ENCODE results near the gene TMEM80. TPM values are rescaled to one million over a fixed set of nuclear protein-coding genes. Genes with fewer than 3 reads are reported as not detected.

TMEM80 gene
- total and polyA plus RNA-seq, 10 of the 15 experiments (the other 5 are each of a cell fraction or from before 2014, with no cell fraction given): 6.7 to 30.9 (median 20.7) TPM

DNA sequence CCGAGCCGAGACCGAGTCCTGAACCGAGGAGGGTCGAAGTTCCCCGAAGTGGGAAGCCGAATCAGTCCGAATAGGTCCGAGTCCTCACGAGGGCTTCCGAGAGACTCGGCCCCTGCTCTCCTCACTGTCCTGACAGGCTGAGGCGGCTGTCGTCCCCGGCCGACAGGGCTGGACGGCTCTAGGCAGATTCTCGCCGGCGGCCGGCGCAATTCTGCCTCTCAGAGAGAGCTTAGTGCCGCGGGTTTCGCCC, 403 bp upstream of the TMEM80 start:
- peak overlapping the region; percentile 96 for H3K27ac ChIP-seq (ENCODE audit: control insufficient read depth, insufficient read depth)
- ChIA-PET POLR2A (interaction anchor here (0.7 to 6.5 kb wide), 8 partner anchors 13 to 160 kb away, joined by 3 to 72 read pairs (median 3); partner anchors contain the start of genes HRAS and RPLP2), CTCF (interaction anchor here (1.1 to 5.8 kb wide), 8 partner anchors 29 to 247 kb away, joined by 3 to 127 read pairs (median 5); partner anchors contain the start of genes LMNTD2 and TALDO1), SMC1A (ENCODE audit: uncharacterized antibody, unreplicated experiment) (interaction anchor here (0.7 to 3.1 kb wide), 5 partner anchors 26 to 270 kb away, joined by 3 to 30 read pairs (median 7); partner anchors contain the start of gene PHRF1), RAD21 (ENCODE audit: unreplicated experiment) (interaction anchor here (1.0 to 8.1 kb wide), 4 partner anchors 25 to 141 kb away, joined by 3 to 112 read pairs (median 19); partner anchors contain the start of gene PHRF1)
- in situ Hi-C loops (cut with MboI): no loop called here
- TF ChIP-seq POLR2AphosphoS5 (IDR thresholded peaks at IDR 0.05; ENCODE audit: low read length) (peak; percentile 17; the same call in 1 of the 2 replicates), YY1 (IDR thresholded peaks at IDR 0.05; ENCODE audit: low read depth, low read length) (no peak), SPI1 (IDR thresholded peaks at IDR 0.05; ENCODE audit: borderline replicate concordance, insufficient read depth, low read depth, low read length) (0 out of 2 replicates have a peak, but pooled peaks have one; percentile 0)
- TF ChIP-seq, protein P1, sequence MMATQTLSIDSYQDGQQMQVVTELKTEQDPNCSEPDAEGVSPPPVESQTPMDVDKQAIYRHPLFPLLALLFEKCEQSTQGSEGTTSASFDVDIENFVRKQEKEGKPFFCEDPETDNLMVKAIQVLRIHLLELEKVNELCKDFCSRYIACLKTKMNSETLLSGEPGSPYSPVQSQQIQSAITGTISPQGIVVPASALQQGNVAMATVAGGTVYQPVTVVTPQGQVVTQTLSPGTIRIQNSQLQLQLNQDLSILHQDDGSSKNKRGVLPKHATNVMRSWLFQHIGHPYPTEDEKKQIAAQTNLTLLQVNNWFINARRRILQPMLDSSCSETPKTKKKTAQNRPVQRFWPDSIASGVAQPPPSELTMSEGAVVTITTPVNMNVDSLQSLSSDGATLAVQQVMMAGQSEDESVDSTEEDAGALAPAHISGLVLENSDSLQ (IDR thresholded peaks at IDR 0.05): peak; percentile 78
- H3K79me2 ChIP-seq (ENCODE audit: control insufficient read depth, insufficient read depth, low read length): peaks cover 37% of the 10 kb centered on the region
- ATAC-seq: no peak
- H3K4me3 ChIP-seq: peak overlapping the region; percentile 71
- BruUV-seq (replicated peaks): no TSS peak
- peak overlapping the region; percentile 84 for H2AFZ ChIP-seq (ENCODE audit: control insufficient read depth, low read depth, low read length)
- FAIRE-seq: peak; percentile 99
- H3K4me1 ChIP-seq (ENCODE audit: control insufficient read depth, insufficient read depth, low read length): peaks cover 24% of the 10 kb centered on the region
- no peaks in the 10 kb centered on the region for H3K27me3 ChIP-seq (replicated peaks in 1 of 2; ENCODE audit: control insufficient read depth in 2 of 2, insufficient read depth in 2 of 2, low read length in 1 of 2)
- peak overlapping the region; percentile 26; the same call in 1 of the 2 replicates for H3K4me2 ChIP-seq (ENCODE audit: control insufficient read depth, insufficient read depth)
- H4K20me1 ChIP-seq (ENCODE audit: control insufficient read depth, insufficient read depth): no peaks in the 10 kb centered on the region; the same call in 1 of the 2 replicates
- no peaks in the 10 kb centered on the region; a peak in 2 of 4 replicates for H3K36me3 ChIP-seq (ENCODE audit: control insufficient read depth in 2 of 2, insufficient read depth in 2 of 2, low read length in 1 of 2)
- intact Hi-C loops (cut with micrococcal nuclease; ENCODE audit: unreplicated experiment): no loop called here
- no peaks in the 10 kb centered on the region for H3K9me3 ChIP-seq (replicated peaks; ENCODE audit: control insufficient read depth, insufficient read depth, low read length)
- peak overlapping the region; percentile 93 for H3K9ac ChIP-seq (ENCODE audit: control insufficient read depth, insufficient read depth, low read length)
- DNase-seq (ENCODE audit: low read depth, low spot score): no peak
- WGBS (ENCODE audit: insufficient coverage, insufficient replicate concordance, low lambda C conversion rate, missing lambda C conversion rate): 1% methylated on average over 25 of the region's 25 CpGs

Measured in GM12878 (cell line).